Fibroblast of villous mesenchyme (primary cell): ENCODE measurements around the gene RAPGEF5. TPM values are rescaled to one million over a fixed set of nuclear protein-coding genes. Genes with fewer than 3 reads are reported as not detected.
"Not testable (repeated sequence)": the region's sequence is repeated elsewhere in the genome, so short reads cannot be mapped to it uniquely, and the experiment has no call there.

Source experiments
- DNase-seq: peaks from one replicate; pipeline ENCODE4 v3.0.0-alpha.2; 2010; ENCODE audit warnings: low read depth
- H3K4me3 ChIP-seq: 2 replicates; pipeline ENCODE4 v1.5.1; 2011; ENCODE audit warnings: low read depth, mild to moderate bottlenecking, low read length
- total RNA-seq: library from RNA; depleted of rRNA; stranded (reverse); fragments of >200 nt; gene quantifications from 2 replicates; pipeline ENCODE4 v1.2.3, GENCODE V29; 2012
- TF ChIP-seq, protein P1 (sequence below): IDR thresholded peaks from 2 replicates; pipeline ENCODE4 v1.5.1; 2012; ENCODE audit warnings: low read depth, mild to moderate bottlenecking, low read length; ENCODE audit not compliant: insufficient read depth

Gene RAPGEF5
- total RNA-seq, 1 donor = 0.86 TPM

DNA sequence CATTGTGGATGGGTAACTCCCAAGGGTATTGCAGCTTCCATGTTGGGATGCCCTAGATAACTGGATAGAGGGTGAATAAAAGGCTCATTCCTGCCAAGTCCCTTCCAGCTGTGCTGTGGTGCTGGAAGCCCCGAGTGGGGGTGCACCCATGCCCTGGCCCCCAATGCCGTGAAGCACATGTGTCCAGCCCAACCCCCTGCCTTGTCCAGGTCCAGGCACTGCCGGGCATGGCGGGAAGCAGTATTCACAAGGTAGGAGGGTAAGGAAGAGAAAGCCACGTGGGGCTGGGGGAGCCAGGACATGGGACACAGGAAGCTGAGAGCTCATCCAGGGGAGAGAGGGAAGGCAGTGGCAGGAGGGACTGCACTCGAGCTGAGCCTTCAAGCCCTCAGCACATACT is 263.0 kb downstream of the RAPGEF5 start:
- DNase-seq = no peak
- TF ChIP-seq, protein P1, sequence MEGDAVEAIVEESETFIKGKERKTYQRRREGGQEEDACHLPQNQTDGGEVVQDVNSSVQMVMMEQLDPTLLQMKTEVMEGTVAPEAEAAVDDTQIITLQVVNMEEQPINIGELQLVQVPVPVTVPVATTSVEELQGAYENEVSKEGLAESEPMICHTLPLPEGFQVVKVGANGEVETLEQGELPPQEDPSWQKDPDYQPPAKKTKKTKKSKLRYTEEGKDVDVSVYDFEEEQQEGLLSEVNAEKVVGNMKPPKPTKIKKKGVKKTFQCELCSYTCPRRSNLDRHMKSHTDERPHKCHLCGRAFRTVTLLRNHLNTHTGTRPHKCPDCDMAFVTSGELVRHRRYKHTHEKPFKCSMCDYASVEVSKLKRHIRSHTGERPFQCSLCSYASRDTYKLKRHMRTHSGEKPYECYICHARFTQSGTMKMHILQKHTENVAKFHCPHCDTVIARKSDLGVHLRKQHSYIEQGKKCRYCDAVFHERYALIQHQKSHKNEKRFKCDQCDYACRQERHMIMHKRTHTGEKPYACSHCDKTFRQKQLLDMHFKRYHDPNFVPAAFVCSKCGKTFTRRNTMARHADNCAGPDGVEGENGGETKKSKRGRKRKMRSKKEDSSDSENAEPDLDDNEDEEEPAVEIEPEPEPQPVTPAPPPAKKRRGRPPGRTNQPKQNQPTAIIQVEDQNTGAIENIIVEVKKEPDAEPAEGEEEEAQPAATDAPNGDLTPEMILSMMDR = no peak
- H3K4me3 ChIP-seq = no peak overlapping the region

DNA sequence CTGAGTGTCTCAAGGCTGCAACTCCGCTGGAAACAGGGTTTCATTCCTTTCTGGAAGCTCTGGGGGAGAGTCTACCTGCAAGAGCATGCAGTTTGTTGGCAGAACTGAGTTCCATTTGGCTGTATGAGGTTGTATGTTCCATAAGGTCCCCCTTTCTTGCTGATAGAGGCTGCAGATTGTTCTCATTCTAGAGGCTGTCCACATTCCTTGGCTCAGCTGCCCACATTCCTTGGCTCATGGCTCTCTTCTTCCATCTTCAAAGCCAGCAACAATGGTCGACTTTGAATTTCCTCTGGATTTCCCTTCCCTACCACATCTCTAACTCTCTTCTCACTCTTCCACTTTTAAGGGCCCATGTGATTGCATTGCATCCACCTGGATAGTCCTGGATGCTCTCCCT is 264.0 kb downstream of the RAPGEF5 start:
- no peak overlapping the region for H3K4me3 ChIP-seq
- TF ChIP-seq, protein P1 = no peak
- DNase-seq = no peak

DNA sequence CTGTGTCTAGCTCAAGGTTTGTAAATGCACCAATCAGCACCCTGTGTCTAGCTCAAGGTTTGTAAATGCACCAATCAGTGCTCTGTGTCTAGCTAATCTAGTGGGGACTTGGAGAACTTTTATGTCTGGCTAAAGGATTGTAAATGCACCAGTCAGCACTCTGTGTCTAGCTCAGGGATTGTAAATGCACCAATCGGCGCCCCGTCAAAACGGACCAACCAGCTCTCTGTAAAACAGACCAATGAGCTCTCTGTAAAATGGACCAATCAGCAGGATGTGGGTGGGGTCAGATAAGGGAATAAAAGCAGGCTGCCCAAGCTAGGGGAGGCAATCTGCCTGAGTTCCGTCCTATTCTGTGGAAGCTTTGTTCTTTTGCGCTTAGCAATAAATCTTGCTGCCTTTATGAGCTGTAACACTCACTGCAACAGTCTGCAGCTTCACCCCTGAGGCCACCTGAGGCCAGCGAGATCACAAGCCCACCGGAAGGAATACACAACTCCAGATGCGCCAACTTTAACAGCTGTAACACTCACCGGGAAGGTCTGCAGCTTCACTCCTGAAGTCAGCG is 265.9 kb downstream of the RAPGEF5 start:
- DNase-seq = not testable (repeated sequence)

DNA sequence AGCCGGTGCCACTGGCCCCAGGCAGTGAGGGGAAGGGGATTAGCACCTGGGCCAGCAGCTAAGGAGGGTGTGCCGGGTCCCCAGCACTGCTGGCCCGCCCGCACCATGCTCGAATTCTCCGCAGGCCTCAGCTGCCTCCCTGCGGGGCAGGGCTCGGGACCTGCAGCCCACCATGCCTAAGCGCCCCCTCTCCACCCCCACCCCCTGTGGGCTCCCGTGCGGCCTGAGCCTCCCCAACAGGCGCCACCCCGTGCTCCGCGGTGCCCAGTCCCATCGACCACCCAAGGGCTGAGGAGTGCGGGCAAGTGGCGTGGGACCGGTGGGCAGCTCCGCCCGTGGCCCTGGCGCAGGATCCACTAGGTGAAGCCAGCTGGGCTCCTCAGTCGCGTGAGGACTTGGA is 266.4 kb downstream of the RAPGEF5 start:
- DNase-seq = no peak
- no peak overlapping the region for H3K4me3 ChIP-seq
- TF ChIP-seq, protein P1 = no peak

More for the DNA sequence above, 265.9 kb downstream of the RAPGEF5 start:
- not testable (repeated sequence) for H3K4me3 ChIP-seq

DNA sequence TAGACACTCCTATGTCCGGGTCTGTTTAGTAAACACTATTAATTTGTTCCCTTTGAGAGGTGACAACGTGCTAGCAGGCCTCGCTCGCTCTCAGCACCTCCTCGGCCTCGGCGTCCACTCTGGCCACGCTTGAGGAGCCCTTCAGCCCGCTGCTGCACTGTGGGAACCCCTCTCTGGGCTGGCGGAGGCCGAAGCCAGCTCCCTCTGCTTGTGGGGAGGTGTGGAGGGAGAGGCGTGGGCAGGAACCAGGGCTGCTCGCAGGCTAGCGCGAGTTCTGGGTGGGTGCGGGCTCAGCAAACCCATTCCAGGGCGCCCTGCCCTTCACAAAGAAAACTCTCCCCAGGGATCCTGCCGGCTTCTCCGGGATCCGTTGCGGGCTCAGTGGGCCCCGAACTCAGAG is 266.8 kb downstream of the RAPGEF5 start:
- TF ChIP-seq, protein P1 = no peak
- no peak for DNase-seq
- no peak overlapping the region for H3K4me3 ChIP-seq

DNA sequence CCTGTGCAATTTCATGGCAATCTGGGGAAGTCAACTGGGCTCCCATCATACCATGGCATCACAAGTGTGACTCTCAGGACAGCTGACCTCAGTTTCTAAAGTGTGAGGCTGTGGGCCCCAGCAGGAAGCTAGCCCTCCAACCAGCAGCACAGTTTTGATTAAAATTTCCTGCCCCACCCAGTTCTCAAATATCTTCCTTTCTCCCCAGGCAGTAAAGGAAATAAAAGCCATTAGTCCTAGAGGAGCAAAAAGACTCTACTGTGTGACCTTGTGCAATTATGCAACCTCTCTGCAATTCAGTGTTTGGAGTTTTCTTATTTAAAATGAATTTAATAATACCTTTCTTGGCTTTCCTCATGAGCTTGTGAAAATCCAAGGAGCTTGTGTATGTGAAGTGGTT is 268.1 kb downstream of the RAPGEF5 start:
- TF ChIP-seq, protein P1 = no peak
- DNase-seq = no peak
- H3K4me3 ChIP-seq = no peak overlapping the region

DNA sequence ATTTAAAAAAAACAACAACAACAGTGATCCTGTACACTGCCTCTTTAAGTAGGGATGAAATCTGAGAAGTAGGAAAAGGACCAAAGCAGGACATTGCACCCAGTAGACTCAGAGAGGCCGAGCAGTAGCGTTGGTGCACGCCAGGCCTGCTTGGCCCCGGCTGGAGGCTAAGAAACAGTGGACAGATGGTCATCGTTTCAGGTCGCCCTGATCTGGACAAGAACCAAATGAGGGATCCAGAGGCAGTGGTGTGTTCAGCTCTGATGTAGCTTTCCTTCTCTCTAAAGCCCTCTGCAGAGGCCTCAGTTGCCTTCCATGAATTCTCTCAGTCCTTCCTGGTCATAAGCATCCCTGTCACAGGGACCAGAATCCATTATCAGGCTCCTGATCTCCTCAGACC is 269.1 kb downstream of the RAPGEF5 start:
- H3K4me3 ChIP-seq = no peak overlapping the region
- DNase-seq = no peak
- TF ChIP-seq, protein P1 = no peak
